ENCODE data around the gene ZNF778. TPM values are rescaled to one million over a fixed set of nuclear protein-coding genes. Genes with fewer than 3 reads are reported as not detected.
A peak's percentile ranks its signal among the peaks of the same experiment; 100 is the strongest.

Gene ZNF778
- total RNA-seq, 1 experiment from 2014 or later: 8.1 TPM

DNA sequence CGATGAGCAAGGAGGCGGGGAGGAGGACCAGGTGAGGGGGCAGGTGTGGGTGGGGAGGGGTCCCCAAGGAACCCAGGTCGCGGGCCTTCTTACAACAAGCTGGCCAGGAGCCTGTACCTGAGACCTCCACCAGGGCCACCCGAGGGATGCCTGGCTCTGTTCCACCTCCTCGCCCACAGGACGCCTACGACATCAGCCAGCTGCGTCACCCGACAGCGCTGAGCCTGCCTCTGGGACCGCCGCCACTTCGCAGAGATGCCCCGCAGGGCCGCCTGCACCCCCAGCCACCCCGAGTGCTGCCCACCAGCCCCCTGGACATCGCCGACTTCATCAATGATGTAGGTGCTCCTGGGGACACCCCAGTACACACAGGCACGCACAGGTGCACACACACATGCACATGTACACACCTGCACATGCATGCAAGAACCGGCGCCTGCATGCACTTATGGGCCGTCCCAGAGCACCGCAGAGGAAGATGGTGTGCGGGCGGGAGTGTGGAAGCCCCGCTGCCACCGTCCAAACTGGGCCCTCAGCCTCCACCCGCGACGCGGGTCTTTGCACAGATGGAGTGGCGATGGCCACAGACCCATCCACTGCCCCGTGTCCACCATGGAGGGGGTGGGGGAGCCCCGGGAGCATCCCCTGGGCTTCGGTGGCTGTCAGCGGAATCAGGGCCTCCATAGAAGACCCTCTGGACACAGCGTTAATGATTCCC is 23.8 kb upstream of the ZNF778 start:
- no peak for DNase-seq (ENCODE audit: low read depth)

DNA sequence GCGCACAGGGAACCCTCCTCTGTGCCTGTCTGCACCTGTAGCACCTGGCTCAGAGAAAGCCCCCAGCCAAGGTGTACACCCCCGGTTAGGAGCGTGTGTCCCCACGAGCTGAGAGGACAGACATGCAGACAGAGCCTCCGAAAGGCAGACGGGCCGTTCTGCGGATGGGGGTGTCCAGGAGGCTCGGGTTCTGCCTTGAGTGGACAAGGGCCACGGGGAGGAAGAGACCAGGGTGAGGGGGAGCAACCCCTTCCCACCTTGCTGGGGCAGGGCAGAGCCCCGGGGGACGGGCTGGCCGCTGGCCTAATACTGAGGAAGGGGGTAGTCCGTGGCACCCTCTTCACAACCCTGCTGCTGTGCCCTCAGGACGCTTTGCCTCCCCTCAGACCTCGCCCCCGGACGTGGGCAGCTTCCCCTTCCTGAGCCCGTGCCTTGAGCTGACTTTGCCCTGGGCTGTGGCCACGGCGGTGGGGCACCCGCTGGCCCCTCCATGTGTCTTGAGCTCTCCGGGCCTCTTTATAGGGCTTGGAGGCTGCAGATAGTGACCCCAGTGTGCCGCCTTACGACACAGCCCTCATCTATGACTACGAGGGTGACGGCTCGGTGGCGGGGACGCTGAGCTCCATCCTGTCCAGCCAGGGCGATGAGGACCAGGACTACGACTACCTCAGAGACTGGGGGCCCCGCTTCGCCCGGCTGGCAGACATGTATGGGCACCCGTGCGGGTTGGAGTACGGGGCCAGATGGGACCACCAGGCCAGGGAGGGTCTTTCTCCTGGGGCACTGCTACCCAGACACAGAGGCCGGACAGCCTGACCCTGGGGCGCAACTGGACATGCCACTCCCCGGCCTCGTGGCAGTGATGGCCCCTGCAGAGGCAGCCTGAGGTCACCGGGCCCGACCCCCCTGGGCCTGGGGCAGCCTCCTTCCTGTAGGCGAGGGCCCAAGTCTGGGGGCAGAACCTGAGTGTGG is 22.9 kb upstream of the ZNF778 start:
- no peak for DNase-seq (ENCODE audit: low read depth)

DNA sequence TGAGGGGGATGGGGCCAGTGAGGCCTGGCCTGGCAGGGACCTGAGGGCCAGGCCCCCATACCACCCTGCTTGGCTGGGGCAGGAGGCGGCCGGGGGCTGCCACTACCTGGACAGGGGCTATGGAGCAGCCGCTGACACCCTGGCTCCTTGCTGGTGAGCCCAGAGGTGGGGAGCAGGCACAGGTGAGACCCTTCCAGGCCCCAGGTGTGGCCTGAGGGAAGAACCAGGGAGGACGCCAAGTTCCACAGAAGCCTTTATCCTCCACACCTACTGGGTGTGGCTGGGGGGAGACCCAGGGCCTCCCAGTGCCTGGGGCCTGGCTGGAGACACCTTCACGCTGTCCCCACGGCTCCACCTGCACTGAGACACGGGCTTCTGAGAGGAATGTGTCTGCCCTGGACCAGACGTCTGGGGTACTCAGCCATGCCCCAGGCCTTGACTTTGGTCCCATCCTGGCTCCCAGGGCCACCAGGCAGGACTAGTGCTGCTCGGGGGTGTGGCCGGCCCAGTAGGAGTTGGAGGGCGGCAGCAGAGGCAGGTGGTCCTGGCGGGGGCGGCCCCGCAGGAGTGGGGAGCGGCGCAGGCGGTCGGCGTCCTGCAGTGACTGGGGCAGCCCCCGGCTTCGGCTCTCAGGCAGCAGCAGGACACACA is 21.9 kb upstream of the ZNF778 start:
- no peak for DNase-seq (ENCODE audit: low read depth)

DNA sequence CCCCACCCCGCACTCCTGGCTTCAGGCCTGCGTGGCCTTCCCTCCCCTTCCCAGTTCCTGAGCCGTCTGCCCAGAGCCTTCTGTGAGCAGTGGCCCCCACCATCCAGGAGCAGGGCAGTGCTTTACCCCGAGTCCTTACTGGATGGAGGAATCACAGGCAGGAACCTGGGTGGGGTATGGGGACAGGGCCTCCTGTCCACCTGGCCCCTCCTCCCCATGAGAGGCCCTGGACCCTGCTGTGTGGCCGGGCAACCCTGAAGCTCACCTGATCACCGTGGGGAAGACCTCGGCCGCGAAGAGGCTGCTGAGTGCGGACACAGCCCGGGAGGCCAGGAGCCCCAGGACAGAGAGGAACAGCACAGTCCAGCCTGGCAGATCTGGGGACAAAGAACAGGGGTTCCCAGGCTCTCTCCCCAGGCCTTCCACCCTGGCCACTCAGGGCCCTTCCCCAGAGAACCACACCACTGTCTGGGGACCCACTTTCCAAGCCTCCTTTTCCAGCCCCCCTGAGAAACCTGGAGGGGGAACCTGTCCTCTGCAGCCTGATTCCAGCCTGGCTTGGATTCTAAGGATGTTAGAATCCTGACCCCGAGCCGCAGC is 20.4 kb upstream of the ZNF778 start:
- no peak for DNase-seq (ENCODE audit: low read depth)

DNA sequence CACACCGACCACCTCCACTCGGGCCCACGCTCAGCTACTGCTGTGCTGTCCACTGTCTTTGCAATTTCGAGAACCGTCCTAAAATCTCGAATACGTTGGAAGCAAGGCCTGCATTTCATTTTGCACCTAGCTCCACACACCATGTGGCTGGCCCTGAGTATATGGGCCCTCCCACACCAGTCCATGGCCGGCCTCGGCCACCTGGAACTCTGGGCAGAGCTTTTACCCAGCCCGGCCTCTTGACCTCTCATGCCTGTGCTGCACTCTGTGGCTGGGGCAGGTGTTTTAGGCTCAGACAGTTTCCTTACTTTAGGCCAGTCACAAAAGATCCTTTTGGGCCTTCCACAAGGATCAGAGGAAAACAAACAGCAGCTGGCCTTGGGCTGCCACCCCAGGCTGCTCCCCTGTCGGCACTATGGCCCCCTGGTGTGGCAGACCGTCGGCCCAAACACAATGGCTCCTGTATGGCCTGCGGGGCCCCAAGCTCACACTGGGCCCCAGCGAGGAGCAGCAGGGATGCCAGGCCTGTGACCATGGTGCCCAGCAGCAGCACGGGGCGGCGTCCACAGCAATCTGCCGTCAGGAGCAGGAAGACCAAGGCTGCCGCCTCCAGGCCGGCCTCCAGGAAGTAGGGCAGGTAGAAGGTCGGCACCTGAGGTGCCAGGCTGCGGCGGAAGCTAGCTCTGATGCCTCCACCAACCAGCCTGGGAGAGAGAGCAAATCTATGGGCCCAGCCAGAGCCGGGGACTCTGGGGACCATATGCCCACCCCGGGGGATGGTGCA is 19.7 kb upstream of the ZNF778 start:
- no peak for DNase-seq (ENCODE audit: low read depth)

DNA sequence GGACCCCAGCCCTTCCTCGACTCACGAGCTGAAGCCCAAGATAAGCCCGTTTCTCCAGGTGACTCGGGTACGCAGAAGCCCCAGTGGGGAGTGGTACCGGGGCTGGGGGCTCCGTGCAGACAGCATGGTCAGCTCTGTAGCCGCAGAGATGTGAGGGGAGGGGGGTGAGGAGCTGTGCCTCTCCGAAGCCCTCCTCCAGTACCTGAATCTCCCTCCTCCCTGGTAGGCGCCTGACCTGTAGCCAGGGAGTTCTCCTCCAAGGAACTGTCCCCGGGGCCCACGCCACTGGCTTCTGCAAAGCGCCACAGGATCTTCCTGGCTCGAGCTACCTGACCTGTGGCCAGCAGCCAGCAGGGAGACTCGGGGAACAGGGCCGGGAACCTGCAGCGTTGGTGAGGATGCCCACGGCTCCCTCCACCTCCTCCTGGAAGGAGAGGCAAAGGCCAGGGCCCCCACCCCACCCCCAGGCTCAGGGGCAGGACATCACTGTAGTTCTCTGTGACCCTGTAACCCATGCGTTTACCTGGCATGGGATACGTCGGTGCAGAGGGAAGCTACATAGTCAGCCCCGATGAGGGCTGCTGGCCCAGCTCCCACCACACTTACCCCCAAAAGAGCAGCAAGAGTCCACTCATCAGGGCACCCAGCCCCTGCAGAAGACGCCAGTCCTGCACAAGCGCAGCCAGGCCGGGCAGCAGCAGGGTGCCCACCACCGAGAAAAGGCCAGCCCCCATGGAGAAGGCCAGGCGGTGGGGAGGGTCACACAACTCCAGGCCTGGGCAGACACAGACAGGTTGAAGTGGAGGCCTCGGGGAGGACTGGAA is 18.9 kb upstream of the ZNF778 start:
- DNase-seq (ENCODE audit: low read depth): no peak

DNA sequence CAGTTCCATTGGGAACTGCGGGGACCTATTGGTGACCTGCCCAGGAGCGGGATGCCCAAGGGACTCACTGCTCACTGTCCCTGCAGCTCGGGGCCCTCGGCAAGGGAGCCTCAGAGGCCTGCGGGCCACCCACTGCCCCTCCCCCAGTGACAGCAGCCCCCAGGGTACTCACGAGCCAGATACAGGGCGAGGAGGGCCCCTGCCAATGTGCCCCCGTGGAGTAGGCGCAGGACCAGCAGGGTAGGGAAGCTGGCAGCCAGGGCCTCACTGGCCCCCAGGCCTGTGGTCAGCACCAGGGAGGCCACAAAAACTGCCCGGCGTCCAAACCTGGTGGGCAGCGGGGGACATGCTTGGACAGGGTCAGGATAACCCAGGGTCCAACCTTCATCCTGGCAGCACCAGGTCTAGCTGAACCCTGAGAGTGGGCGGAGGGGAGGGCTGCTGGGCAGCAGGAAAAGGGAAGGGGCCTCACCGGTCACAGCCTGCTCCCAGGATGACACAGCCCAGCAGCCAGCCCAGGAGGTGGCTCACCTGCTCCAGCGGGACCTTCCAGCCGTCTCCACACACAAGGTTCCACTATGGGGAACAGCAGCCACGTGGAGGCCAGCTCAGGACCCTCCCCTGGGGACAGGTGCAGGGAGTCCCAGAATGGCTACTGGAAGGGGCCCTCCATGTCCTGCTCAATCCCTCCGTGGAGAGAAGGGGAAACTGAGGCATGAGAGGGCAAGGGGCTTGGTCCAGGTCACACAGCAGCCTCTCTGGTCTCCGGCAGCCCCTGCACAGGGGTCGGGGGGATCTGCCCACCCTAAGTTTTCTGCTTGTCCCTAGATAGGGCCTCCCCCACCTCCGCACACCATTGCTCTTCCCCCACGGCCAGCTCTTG is 18.0 kb upstream of the ZNF778 start:
- no peak for DNase-seq (ENCODE audit: low read depth)

DNA sequence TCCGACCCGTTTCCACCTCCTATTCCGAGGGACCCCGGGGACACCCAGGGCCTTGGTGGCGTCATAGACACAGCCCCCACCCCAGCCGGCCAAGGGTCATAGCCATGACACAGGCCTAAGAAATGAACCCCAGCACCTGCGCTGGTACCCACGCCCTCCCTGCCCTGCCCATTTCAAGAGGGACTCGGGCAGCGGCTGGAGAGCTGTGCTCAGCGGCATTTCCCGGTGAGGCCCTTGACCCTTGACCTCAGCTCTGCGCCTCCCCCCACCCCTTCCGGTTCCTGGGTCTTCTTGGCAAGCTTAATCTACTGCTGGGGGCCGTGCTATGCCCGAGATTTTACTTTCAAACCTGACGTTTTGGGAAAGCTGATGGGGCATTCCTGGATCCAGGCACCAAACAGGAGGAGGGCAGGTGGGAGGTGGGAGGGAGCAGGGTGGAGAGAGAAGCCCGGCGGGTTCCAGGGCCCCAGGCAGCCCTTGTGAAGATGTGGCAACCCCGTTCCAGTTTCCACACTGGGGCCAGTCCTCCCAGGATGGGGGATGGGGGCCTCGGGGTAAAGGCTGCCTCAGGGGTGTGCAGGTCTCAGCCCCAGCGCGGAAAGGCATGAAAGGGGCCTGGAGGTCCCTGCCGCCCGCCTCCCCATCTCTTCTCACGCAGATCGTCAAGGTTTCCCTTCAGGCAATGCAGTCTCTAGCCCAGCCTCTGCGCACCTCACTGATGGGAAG is 17.2 kb upstream of the ZNF778 start, which contains the start of gene SLC22A31:
SLC22A31 (minus strand) TSS at position 414 of the 726 bp plus-strand sequence; CDS start at position 378, 36 bp downstream.
- no peak for DNase-seq (ENCODE audit: low read depth)

DNA sequence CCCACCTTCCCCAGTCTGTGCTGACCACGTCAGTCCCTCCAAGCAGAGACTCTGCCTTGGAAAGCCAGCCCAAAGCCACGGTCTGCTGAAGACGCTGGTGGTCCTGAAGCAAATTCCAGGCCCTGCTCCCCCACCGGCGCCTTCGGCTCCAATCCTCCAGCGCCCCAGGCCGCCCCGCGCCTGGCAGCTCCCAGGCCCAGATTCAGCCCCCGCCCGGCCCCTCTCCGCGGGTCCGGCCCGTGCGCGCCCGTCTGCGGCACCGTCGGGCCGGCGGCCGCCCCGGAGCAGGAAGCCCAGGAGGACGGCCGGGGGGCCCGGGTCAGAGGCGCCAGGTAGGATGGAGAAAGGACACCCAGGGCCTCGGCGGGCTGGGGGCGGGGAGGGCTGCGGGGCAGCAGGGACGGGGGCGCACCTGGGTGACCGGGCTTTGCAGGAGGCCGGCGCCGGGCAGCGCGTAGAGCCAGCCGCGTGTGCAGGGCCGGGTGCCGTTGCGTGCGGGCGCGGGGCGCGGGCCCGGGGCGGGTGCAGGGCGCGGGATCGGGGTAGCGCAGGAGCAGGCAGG is 16.6 kb upstream of the ZNF778 start:
- DNase-seq (ENCODE audit: low read depth): no peak

DNA sequence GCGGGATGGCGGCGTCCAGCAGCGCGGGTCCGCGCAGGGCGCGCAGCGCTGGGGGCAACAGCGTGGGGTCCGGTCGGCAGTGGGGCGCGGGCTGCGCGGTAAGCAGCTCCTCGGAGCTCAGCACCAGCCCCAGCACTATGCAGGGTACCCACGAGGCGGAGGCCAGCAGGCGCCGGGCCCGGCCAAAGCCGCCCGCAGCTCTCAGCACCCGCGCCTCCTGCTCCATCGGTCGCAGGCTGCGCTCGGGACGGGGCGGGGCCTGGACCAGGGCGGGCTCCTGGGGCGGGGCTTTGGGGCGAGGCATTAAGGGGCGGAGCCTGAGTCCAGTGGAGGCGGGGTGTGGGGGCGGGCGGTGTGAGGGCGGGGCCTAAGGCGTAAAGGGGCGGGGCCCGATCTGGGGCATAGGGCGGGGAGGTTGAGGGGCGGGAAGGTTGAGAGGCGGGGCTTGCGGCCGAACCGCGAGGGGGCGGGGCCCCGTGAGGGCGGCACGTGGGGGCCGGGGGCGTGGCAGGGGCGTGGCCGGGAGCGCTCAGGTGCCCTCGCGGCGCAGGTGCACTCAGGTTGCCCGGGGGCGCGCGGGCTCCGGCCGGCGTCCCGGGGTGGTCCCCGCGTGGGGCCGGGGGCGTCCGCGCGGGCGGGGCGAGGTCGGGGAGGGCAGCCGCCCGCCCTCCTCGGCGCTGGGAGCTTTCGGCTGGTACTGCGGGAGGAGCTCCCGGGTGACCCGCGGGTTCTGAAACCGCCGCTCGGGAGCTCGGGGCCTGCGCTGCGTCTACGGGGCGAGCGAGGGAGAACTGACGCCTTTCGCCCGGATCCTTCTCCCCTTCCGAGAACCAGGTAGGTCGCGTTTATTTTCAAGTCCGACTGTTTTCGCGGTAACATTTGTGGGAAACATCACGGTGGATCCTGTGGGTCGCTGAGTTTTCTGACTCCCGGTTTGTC is 15.8 kb upstream of the ZNF778 start:
- peak; percentile 44 for DNase-seq (ENCODE audit: low read depth)

DNA sequence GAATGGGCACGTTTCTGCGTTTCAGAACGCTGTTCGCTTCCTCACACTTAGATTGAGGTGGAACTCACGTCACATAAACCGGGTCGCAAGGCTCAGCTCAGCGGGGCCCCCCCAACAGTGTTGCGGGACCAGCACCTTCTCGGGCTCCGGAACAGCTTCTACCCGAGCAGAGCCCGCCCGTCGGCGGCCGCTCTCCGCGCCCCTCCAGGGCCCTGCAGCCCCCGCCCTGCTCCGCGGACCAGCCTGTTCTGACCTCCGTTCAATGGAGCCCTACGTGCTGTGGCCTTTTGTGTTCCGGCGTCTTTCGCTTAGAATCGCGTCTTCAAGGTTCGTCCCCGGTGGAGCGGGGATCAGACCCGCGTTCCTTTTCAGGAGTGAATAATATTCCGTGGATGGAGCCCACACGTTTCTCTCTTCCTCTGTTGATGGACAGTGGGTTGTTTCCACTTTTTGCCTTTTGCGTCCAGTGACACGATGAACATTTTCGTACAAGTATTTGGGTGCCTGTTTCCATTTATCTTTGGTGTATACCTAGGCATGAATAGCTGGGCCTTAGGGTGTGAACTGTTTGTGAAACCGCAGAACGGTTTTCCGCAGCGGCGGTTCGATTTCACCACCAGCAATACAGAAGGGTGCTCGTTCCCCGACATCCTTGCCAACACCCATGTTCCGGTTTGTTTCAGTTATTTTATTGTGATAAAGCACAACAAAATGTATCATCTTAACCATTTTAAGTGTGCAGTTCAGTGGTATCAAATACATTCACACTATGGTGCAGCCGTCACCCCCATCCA is 14.9 kb upstream of the ZNF778 start:
- DNase-seq (ENCODE audit: low read depth): no peak

DNA sequence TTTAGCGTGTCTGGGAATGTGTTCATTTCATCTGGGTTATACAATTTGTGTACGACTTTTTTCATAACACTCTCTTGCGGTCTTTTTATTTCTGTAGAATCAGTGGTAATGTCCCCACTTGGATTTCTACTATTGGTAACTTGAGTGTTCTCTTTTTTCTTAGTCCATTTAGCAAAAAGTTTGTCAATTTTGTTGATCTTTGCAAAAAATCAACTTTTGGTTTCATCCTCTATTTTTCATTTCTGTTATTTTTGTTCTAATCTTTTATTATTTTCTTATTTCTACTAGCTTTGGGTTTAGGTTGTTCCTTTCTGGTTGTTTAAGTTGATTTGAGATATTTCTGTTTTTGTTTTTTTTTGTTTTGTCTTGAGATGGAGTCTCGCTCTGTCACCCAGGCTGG is 9.5 kb upstream of the ZNF778 start:
- no peak for DNase-seq (ENCODE audit: low read depth)

DNA sequence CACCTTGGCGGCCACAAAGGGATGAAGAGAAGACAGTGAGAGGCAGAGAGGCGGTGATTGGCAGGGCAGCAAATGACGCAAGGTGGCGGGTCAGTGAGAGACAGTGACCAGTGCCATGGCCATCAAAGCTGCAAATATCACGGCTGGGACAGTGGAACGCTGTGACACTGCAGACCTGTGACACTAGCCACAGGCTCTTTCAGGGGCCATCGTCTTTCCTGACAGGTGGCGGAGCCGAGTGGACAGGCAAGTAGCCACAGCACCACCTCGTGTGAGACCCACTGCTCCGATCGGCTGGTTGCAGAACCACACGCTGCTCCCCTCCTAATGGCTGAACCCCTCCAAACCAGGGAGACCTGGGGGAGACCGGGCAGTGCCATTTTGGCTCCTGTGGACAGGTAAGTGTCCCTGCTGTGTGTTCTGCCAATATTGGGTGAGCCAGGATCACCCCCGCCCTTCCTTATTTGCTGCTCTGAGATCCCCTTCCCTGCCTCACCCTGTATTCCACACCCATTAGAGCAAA is 7.9 kb upstream of the ZNF778 start:
- no peak for DNase-seq (ENCODE audit: low read depth)

DNA sequence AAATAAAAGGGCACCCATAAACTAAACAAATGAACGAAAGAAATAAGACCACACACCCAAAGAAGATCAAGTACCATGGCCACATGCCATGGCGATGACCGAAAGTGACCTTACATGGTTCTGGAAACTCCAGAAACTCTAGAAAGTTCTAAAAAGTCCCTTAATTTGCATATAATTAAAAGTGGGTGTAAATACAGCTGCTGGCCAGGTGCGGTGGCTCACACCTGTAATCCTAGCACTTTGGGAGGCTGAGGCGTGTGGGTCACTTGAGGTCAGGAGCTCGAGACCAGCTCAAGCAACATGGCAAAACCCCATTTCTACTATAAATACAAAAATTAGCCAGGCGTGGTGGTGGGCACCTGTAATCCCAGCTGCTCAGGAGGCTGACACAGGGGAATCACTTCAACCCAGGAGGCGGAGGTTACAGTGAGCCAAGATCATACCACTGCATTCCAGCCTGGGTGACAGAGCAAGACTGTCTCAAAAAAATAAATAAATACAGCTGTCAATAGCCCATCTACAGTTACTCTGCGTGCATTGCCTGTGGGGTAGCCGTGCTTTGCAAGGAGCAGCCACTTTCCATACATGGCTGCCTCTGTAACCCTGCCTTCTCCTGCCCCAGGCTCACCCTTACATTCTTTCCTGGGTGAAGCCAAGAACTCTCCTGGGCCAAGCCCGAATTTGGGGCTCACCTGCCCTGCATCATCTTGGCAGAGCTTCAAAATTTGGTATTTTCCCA is 7.2 kb upstream of the ZNF778 start:
- peak; percentile 51 for DNase-seq (ENCODE audit: low read depth)

DNA sequence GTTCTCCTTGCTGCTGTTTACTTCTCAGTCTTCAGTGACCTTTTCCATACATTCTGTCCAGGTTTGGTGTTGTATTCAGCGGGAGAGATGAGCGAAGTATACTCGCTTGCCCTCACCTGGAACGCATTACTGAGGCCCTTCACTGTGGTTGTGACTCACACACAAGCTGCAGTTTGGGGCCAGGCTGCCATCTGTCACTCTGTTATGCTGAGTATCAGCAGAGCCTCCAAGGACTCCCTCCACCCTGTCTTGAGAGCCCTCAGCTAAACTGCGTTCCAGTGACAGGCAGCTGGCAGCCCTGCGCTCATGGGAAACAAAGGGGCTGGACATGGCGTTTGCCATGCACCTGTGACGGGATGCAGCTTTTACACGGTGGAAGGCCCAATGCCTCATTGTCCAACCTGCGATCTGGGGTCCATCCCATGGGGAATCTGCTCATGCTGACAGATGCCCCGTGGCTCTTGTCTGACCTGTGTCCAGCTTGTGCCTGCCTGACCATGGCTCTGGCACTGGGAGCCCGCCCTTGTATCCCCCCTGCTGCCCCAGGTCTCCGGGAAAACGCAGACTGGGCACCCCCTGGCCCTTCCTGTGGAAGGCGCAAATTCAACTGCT is 6.5 kb upstream of the ZNF778 start:
- DNase-seq (ENCODE audit: low read depth): peak; percentile 86

Measured in RPMI7951 (cell line).